ENCODE measurements around the gene AAK1. TPM values are rescaled to one million over a fixed set of nuclear protein-coding genes. Genes with fewer than 3 reads are reported as not detected.

Gene AAK1
- polyA plus RNA-seq, 1 donor from 2014 or later, result 26.7 TPM

GRCh38 chr2:69453475-69454129 lies 189.9 kb downstream of the AAK1 start:
- H3K4me2 ChIP-seq (ENCODE audit: low read length), result no peak overlapping the region
- no peaks in the 10 kb centered on the region for H3K9me2 ChIP-seq (ENCODE audit: insufficient read depth, low read length)
- TF ChIP-seq REST (IDR thresholded peaks at IDR 0.05; ENCODE audit: borderline replicate concordance) (no peak), EP300 (conservative IDR thresholded peaks at IDR 0.05; ENCODE audit: poor library complexity, severe bottlenecking) (no peak), CTCF (IDR thresholded peaks at IDR 0.05; ENCODE audit: poor library complexity, severe bottlenecking) (no peak), RAD21 (conservative IDR thresholded peaks at IDR 0.05) (no peak), SMC3 (conservative IDR thresholded peaks at IDR 0.05; ENCODE audit: poor library complexity) (no peak), POLR2AphosphoS5 (IDR thresholded peaks at IDR 0.05) (no peak), EZH2 (IDR thresholded peaks at IDR 0.05; ENCODE audit: borderline replicate concordance, insufficient read depth, low read length, poor library complexity, severe bottlenecking) (no peak), TAF1 (IDR thresholded peaks at IDR 0.05; ENCODE audit: low read depth) (no peak), MXI1 (conservative IDR thresholded peaks at IDR 0.05; ENCODE audit: poor library complexity, severe bottlenecking) (no peak)
- H3K27ac ChIP-seq (ENCODE audit: low read length), result no peak overlapping the region
- no peak overlapping the region for H3K4me3 ChIP-seq (ENCODE audit: low read length)
- no peaks in the 10 kb centered on the region for H3K27me3 ChIP-seq (ENCODE audit: insufficient read depth, low read depth, low read length)
- H2AFZ ChIP-seq (ENCODE audit: low read depth, low read length), result no peak overlapping the region
- H4K20me1 ChIP-seq (ENCODE audit: insufficient read depth), result no peaks in the 10 kb centered on the region
- H3K9ac ChIP-seq (ENCODE audit: low read length), result no peak overlapping the region
- H3K9me3 ChIP-seq (ENCODE audit: low read length), result no peaks in the 10 kb centered on the region
- no peaks in the 10 kb centered on the region for H3K79me2 ChIP-seq (replicated peaks; ENCODE audit: insufficient read depth, low read length)
- no peaks in the 10 kb centered on the region for H3F3A ChIP-seq (ENCODE audit: insufficient read depth, low read length, poor library complexity, severe bottlenecking)
- H3K36me3 ChIP-seq (ENCODE audit: insufficient read depth, low read length), result no peaks in the 10 kb centered on the region

- Histone ChIP-seq H3K9me2 (ENCODE audit: insufficient read depth, low read length) (no peaks in the 10 kb centered on the region), H4K20me1 (ENCODE audit: insufficient read depth) (no peaks in the 10 kb centered on the region), H3K9ac (ENCODE audit: low read length) (no peak overlapping the region), H3K27me3 (ENCODE audit: insufficient read depth, low read depth, low read length) (no peaks in the 10 kb centered on the region), H3K79me2 (replicated peaks; ENCODE audit: insufficient read depth, low read length) (no peaks in the 10 kb centered on the region), H3K9me3 (ENCODE audit: low read length) (no peaks in the 10 kb centered on the region), H3K4me2 (ENCODE audit: low read length) (no peak overlapping the region), H3K4me3 (ENCODE audit: low read length) (no peak overlapping the region), H3K36me3 (ENCODE audit: insufficient read depth, low read length) (no peaks in the 10 kb centered on the region), H2AFZ (ENCODE audit: low read depth, low read length) (no peak overlapping the region), H3K27ac (ENCODE audit: low read length) (no peak overlapping the region), H3F3A (ENCODE audit: insufficient read depth, low read length, poor library complexity, severe bottlenecking) (no peaks in the 10 kb centered on the region)
- TF ChIP-seq REST (IDR thresholded peaks at IDR 0.05; ENCODE audit: borderline replicate concordance), result no peak
- no peak for TF ChIP-seq SMC3 (conservative IDR thresholded peaks at IDR 0.05; ENCODE audit: poor library complexity)
- TF ChIP-seq TAF1 (IDR thresholded peaks at IDR 0.05; ENCODE audit: low read depth), result no peak
- TF ChIP-seq POLR2AphosphoS5 (IDR thresholded peaks at IDR 0.05), result no peak
- no peak for TF ChIP-seq MXI1 (conservative IDR thresholded peaks at IDR 0.05; ENCODE audit: poor library complexity, severe bottlenecking)
- TF ChIP-seq EZH2 (IDR thresholded peaks at IDR 0.05; ENCODE audit: borderline replicate concordance, insufficient read depth, low read length, poor library complexity, severe bottlenecking), result no peak
- TF ChIP-seq RAD21 (conservative IDR thresholded peaks at IDR 0.05), result no peak
- no peak for TF ChIP-seq CTCF (IDR thresholded peaks at IDR 0.05; ENCODE audit: poor library complexity, severe bottlenecking)
- TF ChIP-seq EP300 (conservative IDR thresholded peaks at IDR 0.05; ENCODE audit: poor library complexity, severe bottlenecking), result no peak
Measured at GRCh38 chr2:69452687-69453086, 190.9 kb downstream of the AAK1 start.

All from neural cell (in vitro differentiated cells).